ENCODE measurements around the gene CEP72. TPM values are rescaled to one million over a fixed set of nuclear protein-coding genes. Genes with fewer than 3 reads are reported as not detected.

The CEP72 gene
- total and polyA plus RNA-seq, 5 experiments from 2014 or later = 2.8 to 28.8 (median 6.4) TPM

GRCh38 chr5:582936-583635, 29.1 kb upstream of the CEP72 start:
- Mint-ChIP-seq H3K27ac (peak overlapping the region in 1 of 10 donors; percentile 55), H3K4me1 (peaks cover 0 to 4% (median 0%) of the 10 kb centered on the region in 4 donors), H3K27me3 (peaks cover 13 to 74% (median 38%) of the 10 kb centered on the region in 5 donors), H3K36me3 (peaks cover 0 to under 1% (median under 1%) of the 10 kb centered on the region in 3 donors), H3K4me3 (no peak overlapping the region), H3K9me3 (peaks cover 0 to 9% (median 2%) of the 10 kb centered on the region in 9 donors)
- DNase-seq (no peak), ATAC-seq (no peak)
- POLR2A ChIA-PET = no interaction called here

DNA sequence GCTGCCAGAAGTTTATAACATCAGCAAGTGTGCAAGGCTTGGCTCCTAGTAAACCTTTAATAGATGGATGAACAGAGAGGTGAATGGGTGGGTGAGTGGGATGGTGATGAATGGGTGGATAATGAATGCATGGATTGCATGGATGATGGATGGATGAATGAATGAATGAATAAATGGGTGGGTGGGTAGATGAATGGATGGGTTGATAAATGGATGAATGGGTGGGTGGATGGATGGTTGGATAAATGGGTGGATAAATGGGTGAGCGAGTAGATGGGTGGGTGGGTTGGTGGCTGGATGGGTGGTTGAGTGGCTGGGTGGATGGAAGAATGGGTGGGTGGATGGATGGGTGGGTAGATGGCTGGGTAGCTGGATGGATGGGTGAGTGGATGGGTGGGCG, 28.5 kb upstream of the CEP72 start:
- Mint-ChIP-seq H3K27me3 (peaks cover 12 to 71% (median 35%) of the 10 kb centered on the region in 5 donors), H3K27ac (no peak overlapping the region), H3K36me3 (no peaks in the 10 kb centered on the region), H3K4me1 (peaks cover 0 to 4% (median 0%) of the 10 kb centered on the region in 4 donors), H3K9me3 (peaks cover 0 to 4% (median 0%) of the 10 kb centered on the region in 9 donors), H3K4me3 (no peak overlapping the region)
- POLR2A ChIA-PET = no interaction called here
- DNase-seq (no peak), ATAC-seq (no peak)

DNA sequence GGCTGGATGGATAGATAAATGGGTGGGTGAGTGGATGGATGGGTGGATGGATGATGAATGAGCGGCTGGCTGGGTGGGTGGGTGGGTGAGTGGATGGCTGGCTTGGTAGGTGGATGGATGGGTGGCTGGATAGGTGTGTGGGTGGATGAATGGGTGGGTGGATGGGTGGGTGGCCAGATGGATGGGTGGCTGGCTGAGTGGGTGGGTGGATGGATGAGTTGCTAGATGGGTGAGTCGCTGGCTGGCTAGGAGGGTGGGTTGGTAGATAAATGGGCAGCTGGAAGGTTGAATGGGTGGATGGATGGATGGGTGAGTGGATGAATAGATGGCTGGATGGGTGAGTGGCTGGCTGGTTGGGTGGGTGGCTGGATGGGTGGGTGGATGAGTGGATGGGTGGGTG, 27.9 kb upstream of the CEP72 start:
- Mint-ChIP-seq H3K27ac (no peak overlapping the region), H3K4me1 (peaks cover 0 to 4% (median 0%) of the 10 kb centered on the region in 4 donors), H3K27me3 (peaks cover 12 to 65% (median 35%) of the 10 kb centered on the region in 5 donors), H3K9me3 (peaks cover 0 to 2% (median 0%) of the 10 kb centered on the region in 9 donors), H3K36me3 (no peaks in the 10 kb centered on the region), H3K4me3 (no peak overlapping the region)
- POLR2A ChIA-PET = no interaction called here
- DNase-seq (no peak), ATAC-seq (no peak)

- peaks cover 0 to 5% (median 0%) of the 10 kb centered on the region in 9 donors for H3K9me3 Mint-ChIP-seq
- no peak for ATAC-seq
- peaks cover 12 to 61% (median 39%) of the 10 kb centered on the region in 5 donors for H3K27me3 Mint-ChIP-seq
Observed at GRCh38 chr5:584846-585245, 27.3 kb upstream of the CEP72 start.

GRCh38 chr5:585556-585955, 26.6 kb upstream of the CEP72 start:
- H3K27me3 Mint-ChIP-seq = peaks cover 8 to 54% (median 34%) of the 10 kb centered on the region in 5 donors
- peaks cover 0 to 4% (median 0%) of the 10 kb centered on the region in 4 donors for H3K4me1 Mint-ChIP-seq
- POLR2A ChIA-PET = no interaction called here
- ATAC-seq (no peak), DNase-seq (no peak)
- peaks cover 0 to 5% (median 0%) of the 10 kb centered on the region in 9 donors for H3K9me3 Mint-ChIP-seq
- H3K36me3 Mint-ChIP-seq = no peaks in the 10 kb centered on the region
- no peak overlapping the region for H3K4me3 Mint-ChIP-seq
- H3K27ac Mint-ChIP-seq = no peak overlapping the region

More at GRCh38 chr5:584846-585245, 27.3 kb upstream of the CEP72 start:
- no peak overlapping the region for H3K4me3 Mint-ChIP-seq
- POLR2A ChIA-PET = no interaction called here
- no peaks in the 10 kb centered on the region for H3K36me3 Mint-ChIP-seq
- no peak overlapping the region for H3K27ac Mint-ChIP-seq
- H3K4me1 Mint-ChIP-seq = peaks cover 0 to 4% (median 0%) of the 10 kb centered on the region in 4 donors
- DNase-seq = no peak

- Mint-ChIP-seq H3K9me3 (peaks cover 0 to 5% (median 0%) of the 10 kb centered on the region in 9 donors), H3K27me3 (peaks cover 6 to 49% (median 29%) of the 10 kb centered on the region in 5 donors), H3K27ac (peak overlapping the region in 1 of 10 donors; percentile 24), H3K36me3 (no peaks in the 10 kb centered on the region), H3K4me1 (peaks cover 0 to 4% (median 0%) of the 10 kb centered on the region in 4 donors), H3K4me3 (no peak overlapping the region)
- no peak for ATAC-seq
- POLR2A ChIA-PET = no interaction called here
- DNase-seq = no peak
Observed at GRCh38 chr5:585962-586628, 26.0 kb upstream of the CEP72 start.

GRCh38 chr5:586751-587285, 25.3 kb upstream of the CEP72 start:
- POLR2A ChIA-PET = no interaction called here
- Mint-ChIP-seq H3K4me3 (no peak overlapping the region), H3K36me3 (no peaks in the 10 kb centered on the region), H3K4me1 (peaks cover 0 to 4% (median 0%) of the 10 kb centered on the region in 4 donors), H3K27ac (no peak overlapping the region), H3K9me3 (peaks cover 0 to 5% (median 0%) of the 10 kb centered on the region in 9 donors), H3K27me3 (peaks cover 8 to 49% (median 34%) of the 10 kb centered on the region in 5 donors)
- ATAC-seq = no peak
- no peak for DNase-seq

DNA sequence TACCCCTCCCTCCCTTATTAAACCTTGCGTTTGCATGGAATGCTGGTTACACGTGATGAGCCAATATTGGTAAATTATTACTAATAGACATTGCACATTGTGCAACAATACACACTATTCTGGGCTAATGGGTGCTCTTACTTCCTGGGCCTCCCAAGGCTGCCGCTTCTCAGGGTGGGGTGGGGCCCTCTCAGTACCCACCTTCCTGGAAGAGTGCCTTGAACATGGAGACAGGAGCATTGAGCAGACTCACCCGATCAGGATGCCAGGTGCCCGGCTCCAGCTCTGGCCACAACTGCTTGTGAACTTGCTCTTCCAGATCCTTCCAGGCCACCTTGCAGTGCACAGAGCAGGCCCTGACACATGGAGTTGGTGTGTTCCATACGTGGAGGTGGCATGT, 24.7 kb upstream of the CEP72 start:
- Mint-ChIP-seq H3K27ac (peak overlapping the region in 1 of 10 donors; percentile 9), H3K27me3 (peaks cover 9 to 49% (median 31%) of the 10 kb centered on the region in 5 donors), H3K4me1 (peaks cover 0 to 4% (median 0%) of the 10 kb centered on the region in 4 donors), H3K4me3 (no peak overlapping the region), H3K9me3 (peaks cover 0 to 5% (median 0%) of the 10 kb centered on the region in 9 donors), H3K36me3 (no peaks in the 10 kb centered on the region)
- DNase-seq = no peak
- POLR2A ChIA-PET = no interaction called here
- no peak for ATAC-seq

DNA sequence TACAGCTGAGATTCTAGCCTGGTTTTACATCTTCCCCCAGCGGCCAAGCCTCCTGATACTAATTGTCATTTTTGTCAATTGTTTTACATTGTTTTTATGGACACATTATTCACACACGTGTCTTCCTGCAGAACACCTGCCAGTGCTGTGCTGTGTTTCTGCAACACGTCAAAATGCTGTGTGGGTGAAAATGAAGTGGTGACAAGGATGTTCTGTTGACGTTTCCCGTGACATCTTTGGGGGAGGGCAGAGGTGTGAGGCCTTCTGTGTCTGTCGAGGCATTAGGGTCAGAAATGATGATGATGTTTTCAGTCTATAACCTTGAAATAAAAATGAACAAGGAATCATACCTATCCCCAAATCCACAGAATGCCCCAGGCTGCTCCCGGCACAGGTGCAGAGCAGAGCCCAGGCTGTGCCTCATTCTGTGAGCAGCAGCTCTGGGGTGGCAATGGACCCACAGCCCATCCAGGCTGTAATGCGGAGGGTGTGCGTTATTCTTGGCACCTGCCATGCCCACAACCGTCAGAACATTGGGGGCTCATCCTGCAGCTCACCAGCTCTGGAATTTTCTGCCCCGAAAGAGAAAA, 23.6 kb upstream of the CEP72 start:
- POLR2A ChIA-PET = no interaction called here
- DNase-seq = no peak
- ATAC-seq = no peak
- Mint-ChIP-seq H3K4me1 (peaks cover 0 to 2% (median 0%) of the 10 kb centered on the region in 4 donors), H3K4me3 (no peak overlapping the region), H3K27ac (no peak overlapping the region), H3K36me3 (no peaks in the 10 kb centered on the region), H3K9me3 (peaks cover 0 to 5% (median 0%) of the 10 kb centered on the region in 9 donors), H3K27me3 (peaks cover 9 to 48% (median 25%) of the 10 kb centered on the region in 5 donors)

DNA sequence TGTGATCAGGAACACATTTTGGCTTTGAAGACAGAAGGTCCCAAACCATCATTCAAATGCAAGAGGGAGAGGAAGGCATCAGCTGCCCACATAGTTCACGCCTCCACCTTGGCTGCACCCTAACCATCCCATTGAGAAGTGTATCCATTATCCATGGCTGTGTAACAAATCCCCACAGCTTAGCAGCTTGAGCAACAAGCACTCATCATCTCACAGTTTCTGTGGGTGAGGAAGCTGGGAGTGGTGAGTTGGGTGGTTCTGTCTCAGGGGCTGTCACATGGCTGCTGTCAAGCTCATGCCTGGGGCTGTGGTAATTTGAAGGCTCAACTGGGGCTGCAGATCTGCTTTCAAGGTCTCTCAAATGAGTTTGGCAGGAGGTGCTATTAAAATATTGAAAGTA, 23.0 kb upstream of the CEP72 start:
- Mint-ChIP-seq H3K27me3 (peaks cover 8 to 45% (median 29%) of the 10 kb centered on the region in 5 donors), H3K4me1 (peaks cover 0 to 2% (median 0%) of the 10 kb centered on the region in 4 donors), H3K27ac (peak overlapping the region in 1 of 10 donors; percentile 81), H3K9me3 (peaks cover 0 to 5% (median 0%) of the 10 kb centered on the region in 9 donors), H3K36me3 (no peaks in the 10 kb centered on the region), H3K4me3 (no peak overlapping the region)
- no peak for DNase-seq
- POLR2A ChIA-PET = no interaction called here
- ATAC-seq = no peak

- Mint-ChIP-seq H3K4me3 (no peak overlapping the region), H3K27me3 (peaks cover 8 to 49% (median 31%) of the 10 kb centered on the region in 5 donors), H3K36me3 (no peaks in the 10 kb centered on the region), H3K4me1 (peaks cover 0 to 2% (median 0%) of the 10 kb centered on the region in 4 donors), H3K27ac (peak overlapping the region in 1 of 10 donors; percentile 81), H3K9me3 (peaks cover 0 to 5% (median 0%) of the 10 kb centered on the region in 9 donors)
- ATAC-seq = no peak
- POLR2A ChIA-PET = no interaction called here
- no peak for DNase-seq
Observed at GRCh38 chr5:589588-589987, 22.6 kb upstream of the CEP72 start.

GRCh38 chr5:590346-590745, 21.8 kb upstream of the CEP72 start:
- POLR2A ChIA-PET = no interaction called here
- Mint-ChIP-seq H3K27ac (no peak overlapping the region), H3K9me3 (peaks cover 0 to 5% (median 0%) of the 10 kb centered on the region in 9 donors), H3K27me3 (peaks cover 10 to 51% (median 35%) of the 10 kb centered on the region in 5 donors), H3K4me3 (no peak overlapping the region), H3K36me3 (no peaks in the 10 kb centered on the region), H3K4me1 (peaks cover 0 to 2% (median 0%) of the 10 kb centered on the region in 4 donors)
- ATAC-seq (no peak), DNase-seq (no peak)
